ENCODE data around the gene HSD17B10.

DNA sequence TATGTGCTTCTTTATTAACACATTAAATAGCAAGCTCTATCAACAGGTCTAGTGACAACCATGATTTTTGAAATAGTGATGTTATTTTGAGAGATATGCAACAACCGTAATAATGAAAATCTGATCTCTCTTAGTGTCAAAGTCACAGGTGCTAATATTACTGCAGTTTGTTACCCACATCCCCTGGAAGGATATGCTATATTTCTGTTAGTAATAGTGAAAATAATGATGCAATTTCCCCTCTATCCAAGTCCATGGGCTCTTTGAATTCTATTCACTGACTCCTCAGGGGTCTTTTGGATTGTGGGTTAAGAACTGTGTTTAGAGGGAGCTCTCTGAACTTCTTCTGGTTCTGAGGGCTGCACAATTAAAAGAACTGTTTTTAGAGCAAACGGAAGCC lies 3.0 kb upstream of the HSD17B10 start:
- no peak for TF ChIP-seq POLR2A (IDR thresholded peaks at IDR 0.05)
- TF ChIP-seq CTCF (IDR thresholded peaks at IDR 0.05), result no peak

All from Peyer's patch (tissue), 4 donors.